Fibroblast of peridontal ligament (primary cell): Measurements from ENCODE around the gene LBX2.

Experiments
- DNase-seq: peaks from one replicate; pipeline ENCODE4 v3.0.0-alpha.2; 2010; ENCODE audit errors: extremely low read depth

Gene LBX2

DNA sequence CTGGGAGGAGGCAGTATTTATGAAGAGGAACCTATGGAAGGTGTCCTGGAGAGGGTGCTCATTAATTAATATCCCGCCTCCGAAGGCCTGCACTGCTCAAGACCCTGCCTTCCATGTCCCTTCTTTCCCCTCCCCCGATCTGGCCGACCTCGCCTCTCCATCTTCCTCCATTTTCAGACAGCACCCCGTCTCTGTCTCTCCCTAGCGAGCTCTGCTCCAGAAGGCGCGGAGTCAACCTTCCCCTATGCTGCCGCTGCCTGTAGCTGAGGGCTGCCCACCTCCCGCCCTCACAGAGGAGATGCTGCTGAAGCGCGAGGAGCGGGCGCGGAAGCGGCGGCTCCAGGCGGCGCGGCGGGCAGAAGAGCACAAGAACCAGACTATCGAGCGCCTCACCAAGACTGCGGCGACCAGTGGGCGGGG, 42.3 kb downstream of the LBX2 start:
- no peak for DNase-seq

DNA sequence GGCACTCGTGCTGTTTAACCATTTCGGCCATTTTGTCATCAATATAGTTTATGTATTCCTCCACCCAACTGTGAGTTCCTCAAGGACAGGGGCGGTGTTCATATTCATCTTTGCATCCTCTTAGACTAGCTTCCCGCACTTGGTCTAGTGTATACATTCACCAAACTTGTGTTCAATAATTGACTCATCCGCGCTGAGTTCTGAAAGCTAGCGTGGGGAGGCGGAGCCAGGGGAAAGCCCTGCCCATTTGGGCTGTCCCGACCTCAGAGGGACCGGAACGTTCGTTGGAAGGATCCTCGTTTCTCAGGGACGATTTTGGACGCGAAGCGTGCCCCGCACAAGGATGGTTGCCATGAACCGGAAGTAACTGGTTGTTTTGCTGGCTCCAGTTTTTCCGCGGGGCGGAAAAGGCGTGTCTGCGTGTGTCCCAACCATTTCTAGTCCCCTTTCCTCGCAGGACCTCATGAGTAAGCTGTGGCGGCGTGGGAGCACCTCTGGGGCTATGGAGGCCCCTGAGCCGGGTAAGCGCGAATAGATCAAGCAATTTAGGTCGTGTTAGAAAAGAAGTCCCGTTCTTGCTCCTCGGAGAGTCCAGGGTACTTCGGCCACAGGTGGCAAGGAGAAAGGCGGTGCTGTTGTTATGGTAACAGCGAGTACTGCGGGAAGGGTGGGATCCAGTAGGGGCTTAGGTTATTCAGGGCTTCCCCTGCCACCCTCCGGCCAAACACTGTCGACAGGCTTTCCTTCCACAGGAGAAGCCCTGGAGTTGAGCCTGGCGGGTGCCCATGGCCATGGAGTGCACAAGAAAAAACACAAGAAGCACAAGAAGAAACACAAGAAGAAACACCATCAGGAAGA, 44.5 kb downstream of the LBX2 start, which contains the start of gene INO80B:
Gene INO80B (plus strand): TSS at position 434 of the 858 bp plus-strand sequence. CDS start 30 bp downstream, at position 464.
- DNase-seq, result peak; percentile 99

DNA sequence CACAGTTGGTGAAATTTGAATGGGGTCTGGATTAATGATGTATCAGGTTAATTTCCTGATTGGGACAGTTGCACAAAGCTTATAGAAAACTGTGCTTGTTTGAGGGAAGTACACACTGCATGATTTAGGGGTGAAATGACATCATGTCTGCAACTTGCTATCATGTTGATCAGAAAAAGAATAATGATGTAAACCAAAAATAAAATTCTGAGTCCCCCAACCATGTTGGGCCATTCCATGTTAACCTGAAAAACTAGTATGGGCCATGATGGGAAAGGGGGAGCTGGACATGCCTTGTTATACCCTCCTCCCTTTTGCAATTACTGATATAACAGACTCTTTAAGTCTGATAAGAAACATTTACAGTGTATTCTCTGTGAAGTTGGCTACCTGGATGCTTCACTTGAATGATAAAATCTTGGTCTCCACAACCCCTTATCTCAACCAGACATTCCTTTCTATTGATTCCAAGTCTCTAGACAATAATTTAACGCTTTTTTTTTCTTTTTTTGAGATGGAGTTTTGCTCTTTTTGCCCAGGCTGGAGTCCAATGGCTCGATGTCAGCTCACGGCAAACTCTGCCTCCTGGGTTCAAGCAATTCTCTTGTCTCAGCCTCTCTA, 48.7 kb downstream of the LBX2 start:
- no peak for DNase-seq

DNA sequence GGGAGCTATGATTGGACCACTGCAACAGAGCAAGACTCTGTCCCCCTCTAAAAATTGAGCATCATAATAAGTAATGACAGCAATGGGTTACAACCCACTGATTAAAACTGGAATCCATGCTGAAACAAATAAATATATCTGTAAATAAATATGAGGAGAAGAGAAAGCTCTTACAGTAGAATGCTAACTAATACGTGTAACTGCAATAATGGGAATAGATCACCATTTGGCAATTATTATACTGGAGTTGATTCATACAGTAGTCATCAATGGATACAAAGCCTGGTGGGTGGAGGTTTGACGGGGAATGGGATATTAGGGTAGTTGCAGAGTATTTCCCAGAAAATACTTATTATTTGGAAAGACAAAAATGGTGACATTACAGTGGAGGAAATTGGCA, 50.6 kb downstream of the LBX2 start:
- no peak for DNase-seq
